Measurements from ENCODE around the gene HBS1L.
A peak's percentile ranks its signal among the peaks of the same experiment; 100 is the strongest.

The HBS1L gene

DNA sequence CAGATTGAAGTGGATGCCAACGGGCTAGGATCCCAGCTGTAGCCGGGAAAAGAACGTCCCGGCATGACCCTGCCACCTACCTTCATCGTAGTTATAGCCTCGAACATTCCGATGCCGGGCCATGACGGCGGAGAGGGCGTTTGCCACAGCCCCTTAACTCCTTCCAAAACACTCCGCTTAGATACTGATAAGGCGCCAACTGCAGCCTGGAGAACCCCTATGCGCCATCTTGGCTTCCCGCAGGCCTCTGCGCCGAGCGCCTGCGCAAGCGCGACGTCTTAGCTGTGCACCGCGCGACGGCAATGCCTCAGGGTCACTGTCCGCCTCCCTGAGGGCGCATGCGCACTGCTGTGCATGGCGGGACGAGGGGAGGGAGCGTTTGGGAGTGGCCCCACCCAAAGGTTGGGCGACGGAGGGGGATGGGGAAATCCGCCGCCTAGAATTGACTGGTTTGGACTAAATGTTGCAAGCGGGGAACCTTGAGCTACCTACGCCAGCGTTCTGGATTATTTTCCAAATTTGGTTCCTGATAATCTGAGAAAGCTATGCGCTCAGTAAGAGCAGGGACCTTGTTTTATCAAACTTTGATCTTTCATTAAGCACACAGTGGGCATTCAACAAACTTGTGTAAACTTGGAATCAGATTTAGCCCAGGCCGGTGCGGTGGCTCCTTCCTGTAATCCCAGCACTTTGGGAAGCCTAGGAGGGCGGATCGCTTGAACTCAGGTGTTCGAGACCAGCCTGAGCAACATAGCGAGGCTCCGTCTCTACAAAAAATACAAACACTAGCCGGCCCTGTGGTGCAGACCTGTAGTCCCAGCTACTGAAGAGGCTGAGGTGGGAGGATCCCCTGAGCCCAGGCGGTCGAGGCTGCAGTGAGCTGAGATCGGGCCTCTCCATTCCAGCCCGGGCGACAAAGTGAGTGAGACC is at the start of gene HBS1L:
Gene HBS1L, minus strand, starts transcription at position 254 of the 930 bp plus-strand sequence. Its CDS starts 131 bp downstream, at position 123.
- peak; percentile 86 for DNase-seq

DNA sequence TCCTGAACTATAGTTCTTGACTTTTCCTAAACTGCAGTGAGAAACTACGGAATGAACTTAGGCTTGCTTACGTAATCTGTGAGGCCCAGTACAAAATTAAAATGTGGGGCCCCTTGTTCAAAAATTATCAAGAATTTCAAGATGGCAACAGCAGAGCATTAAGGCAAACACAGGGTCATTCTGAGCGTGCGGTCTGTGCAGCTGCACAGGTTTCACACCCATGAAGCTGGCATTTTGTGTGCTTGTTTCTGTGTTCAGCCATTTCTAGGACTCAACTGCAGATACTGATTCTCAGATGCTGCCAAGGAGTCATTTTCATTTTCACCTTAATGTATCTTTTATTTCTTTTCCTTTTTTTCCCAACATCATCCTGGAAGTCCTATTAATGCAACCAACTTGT is 49.6 kb upstream of the HBS1L start:
- no peak for DNase-seq

DNA sequence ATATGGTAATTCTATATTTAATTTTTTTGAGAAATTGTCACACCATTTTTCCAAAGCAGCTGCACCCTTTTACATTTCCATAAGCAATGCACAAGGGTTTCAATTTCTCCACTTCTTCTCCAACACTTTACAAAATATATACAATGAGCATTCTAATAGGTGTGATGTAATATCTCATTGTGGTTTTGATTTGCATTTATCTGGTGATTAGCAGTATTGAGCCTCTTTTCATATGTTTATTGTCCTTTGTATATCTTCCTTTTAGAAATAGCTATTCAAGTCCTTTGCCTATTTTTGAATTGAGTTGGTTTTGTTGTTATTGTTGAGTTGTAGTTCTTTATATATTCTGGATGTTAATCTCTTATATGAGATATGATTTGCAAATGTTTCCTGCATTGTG is 47.6 kb upstream of the HBS1L start:
- no peak for DNase-seq

- no peak for DNase-seq
Observed at GRCh38 chr6:135097172-135097571, 42.5 kb upstream of the HBS1L start.

DNA sequence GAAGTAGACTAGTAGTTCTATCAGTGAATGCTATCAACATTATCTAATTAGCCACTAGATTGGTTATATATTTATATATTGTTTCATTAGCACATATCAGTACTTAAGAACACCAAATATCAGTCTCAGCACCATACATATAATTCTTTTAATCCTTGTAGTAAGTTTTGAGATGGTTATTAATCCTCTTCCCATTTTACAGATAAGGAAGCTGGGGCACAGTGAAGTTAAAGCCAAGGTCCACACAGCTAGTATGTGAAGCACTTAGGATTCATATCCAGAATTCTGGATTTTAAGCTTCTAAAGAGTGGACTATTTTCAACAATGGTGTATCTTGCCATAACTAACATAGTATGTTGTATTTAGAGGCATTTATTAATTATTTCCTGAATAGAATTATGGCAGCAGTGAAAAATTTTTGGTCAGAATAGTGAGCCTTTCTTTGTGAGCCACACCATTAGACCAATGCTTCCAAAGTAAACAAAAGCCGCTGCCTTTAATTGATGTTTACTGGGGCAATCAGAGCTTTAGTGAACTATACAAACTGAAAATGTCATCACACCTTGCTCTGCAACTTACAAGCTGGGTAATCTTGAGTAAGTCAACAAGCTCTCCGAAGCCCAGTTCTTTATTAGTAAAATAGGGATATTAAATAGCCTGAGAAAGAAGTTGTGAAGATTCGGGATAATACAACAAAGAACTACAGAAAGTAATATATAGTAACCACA is 41.9 kb upstream of the HBS1L start:
- no peak for DNase-seq

DNA sequence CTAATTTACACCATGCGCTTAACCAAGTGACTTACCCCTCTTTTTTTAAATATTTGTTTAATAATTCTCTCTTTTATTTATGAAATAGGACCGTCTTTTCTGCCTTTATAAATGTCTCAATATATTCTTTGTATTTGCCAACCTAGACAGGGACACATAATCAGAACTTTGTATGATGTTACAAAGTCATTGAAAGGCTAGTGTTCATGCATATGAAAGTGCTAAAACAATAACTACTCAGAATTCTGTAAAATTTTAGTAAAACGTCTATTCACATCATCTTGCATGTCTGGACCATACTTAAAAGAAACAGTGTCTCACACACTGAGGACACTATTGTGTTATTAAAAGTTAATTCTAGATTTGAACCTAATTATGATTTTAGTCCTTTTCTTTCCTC is 41.1 kb upstream of the HBS1L start:
- no peak for DNase-seq

DNA sequence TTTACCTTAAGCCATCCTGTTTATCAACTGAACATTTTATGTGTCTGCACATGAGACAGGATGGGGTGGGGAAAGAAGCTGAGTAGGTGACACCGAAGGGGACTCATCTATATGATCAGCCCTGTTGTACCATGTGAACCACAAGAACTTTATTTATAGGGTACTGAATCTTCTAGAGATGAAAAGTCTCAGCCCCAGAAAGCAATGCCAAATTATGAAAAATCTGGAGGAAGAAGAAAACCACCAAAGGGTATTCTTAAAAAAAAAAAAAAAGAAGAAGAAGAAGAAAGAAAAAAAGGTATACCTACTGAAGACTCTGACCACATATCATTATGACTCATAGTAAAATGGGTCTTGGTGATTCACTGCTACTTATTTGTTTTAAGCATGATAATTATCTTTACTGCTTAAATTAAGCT is 39.8 kb upstream of the HBS1L start:
- no peak for DNase-seq

DNA sequence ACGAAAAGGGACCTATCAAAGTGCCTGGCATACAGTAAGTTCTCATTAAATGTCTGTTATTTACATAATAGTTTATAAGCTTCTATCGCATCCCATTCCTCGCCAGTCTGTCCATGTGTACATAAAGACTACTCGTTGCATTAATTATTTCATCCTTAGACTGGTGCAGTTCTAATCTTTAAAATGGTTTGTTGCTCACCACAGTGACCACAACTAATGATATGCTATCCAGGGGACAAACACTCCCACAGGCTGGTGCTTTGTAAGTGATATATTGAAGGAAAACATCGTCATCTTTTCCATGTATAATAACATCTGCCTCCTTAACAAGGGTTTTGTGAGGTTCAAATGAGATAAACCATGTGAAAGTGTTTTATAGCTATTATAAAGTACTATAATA is 39.0 kb upstream of the HBS1L start:
- no peak for DNase-seq

GRCh38 chr6:135092724-135093123 is 38.1 kb upstream of the HBS1L start:
- DNase-seq, result no peak

- DNase-seq, result no peak
Observed at GRCh38 chr6:135090819-135091218, 36.2 kb upstream of the HBS1L start.

DNA sequence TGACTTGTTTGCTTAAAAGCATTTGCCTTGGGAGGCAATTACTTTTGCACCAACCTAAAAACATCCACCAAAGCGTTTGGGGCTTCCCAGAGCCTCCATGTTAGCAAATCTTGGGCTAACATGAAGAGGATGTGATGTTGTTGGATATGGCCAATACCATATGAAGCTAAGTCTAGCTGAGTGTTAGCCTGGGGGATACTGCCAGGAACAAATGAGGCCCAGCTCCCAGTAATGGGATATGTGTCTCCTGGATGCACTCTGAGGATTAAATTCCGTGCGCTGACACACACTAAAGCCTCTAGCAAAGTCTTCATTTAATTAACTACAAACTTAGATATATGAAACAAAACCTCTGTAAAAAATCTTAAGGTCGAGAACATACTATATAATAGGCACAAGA is 35.3 kb upstream of the HBS1L start:
- no peak for DNase-seq

DNA sequence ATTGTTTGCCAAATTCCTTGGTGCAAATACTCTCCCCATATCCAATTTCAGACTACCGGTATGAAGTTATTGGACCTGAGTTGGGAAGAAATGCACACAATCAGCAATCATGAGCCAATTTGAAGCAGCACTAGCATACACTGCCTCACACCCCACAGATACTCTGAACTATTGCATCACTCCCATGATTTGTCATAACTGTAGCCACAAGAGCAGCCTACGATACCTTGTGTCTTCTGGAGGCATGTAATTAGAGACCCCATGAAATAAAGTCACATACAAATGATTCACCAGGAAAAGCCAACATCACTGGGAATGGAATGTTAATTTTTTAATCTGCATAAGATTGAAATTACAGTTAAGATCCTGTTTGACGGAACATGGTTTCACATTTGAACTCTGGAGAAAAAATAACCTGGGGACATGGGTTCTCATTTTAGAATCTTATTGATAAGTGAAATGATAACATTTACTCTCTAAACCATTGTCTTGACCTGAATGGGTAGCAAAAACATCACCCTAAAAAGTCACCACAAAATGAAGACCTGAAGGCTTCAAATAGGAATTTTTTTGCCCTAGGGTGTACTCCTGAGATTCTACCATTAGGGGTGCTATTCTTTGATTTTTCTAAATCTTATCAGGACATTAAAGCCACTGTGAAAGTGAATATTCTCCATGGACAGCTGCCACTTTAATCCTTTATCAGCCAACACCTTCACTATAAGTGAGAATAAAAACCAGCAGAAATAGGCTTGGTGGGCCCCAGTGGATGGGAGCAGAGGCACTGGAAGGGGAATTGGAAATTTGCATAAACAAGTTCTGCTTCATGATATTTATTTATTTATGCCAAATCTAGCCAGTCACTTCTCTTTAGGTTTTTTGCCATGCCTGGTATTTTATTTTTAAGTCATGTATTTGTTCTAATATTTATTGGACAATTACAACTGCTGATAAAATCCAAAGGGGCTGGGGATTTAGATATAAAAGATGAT is 34.5 kb upstream of the HBS1L start:
- no peak for DNase-seq

DNA sequence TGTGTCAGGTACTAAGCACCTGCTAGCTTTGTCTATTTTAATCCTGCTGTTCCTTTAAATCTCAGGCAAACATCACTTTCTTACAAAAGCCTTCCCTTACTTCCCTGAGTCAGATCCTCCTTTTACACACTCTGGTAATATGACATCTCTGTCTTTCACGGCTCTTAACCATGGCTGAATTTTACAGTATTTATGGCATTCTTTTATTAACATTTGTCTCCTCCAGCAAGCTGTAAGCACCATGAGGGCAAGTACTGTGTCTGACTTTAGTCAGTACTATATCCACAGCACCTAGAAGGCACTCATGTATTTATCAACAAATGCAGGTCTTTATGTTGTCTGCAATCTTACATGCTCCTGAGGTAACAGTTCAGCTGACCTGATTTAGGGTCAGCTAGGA is 33.7 kb upstream of the HBS1L start:
- DNase-seq, result no peak

- DNase-seq, result no peak
Observed at GRCh38 chr6:135087803-135088202, 33.2 kb upstream of the HBS1L start.

GRCh38 chr6:135087403-135087802 is 32.8 kb upstream of the HBS1L start:
- DNase-seq, result no peak

DNA sequence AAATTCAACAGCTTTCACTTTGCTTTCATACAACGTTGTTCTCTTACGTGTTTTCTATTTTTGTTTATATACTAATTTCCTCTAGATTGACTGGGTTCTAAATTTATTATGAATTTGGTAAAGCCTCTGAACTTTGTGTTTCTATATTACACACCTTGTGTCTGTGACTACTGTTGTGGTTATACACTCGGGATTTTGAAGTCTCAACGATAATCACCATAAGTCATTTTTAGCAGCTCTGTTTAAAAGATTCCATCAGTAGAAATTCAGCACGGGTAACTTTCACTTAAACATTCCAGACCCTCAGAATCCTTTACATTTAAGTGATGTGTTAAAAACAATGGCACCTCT is 31.8 kb upstream of the HBS1L start:
- DNase-seq, result no peak

DNA sequence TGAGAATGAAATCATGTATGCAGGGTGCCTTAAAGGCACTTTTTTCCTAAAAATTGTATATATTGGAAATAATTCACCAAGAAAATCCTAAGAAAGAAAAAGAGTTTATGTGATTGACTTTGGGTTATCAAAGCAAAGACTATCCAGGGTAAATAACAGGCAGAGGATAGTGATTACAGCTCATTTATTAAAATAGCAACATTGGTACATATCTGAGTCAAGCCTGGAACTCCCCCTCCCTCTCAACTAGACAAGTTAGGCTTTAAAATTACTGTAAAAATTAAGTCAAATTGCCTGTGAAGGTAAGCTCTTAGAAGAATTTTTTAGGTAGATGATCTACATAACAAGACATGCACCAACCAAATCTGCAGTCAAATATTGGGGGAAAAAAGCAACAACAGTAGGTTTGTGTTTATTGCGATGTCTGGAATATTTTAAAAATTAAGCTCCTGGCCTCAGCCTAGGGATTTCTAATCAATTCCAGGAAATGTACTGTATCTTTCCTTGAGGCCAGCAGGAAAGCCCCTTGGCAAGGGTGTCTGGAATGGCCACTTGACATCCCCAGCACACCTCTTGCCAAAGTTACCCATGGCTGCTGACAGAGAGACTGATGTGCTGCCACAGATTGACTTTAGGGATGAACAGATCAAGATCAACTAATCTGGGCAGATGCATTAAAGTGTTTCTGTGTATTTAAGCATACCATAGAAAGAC is 31.2 kb upstream of the HBS1L start:
- DNase-seq, result no peak

GRCh38 chr6:135084916-135085269 is 30.3 kb upstream of the HBS1L start:
- no peak for DNase-seq

- no peak for DNase-seq
Observed at GRCh38 chr6:135084001-135084915, 29.6 kb upstream of the HBS1L start.

GRCh38 chr6:135081966-135082365 is 27.3 kb upstream of the HBS1L start:
- no peak for DNase-seq

- DNase-seq, result no peak
Observed at GRCh38 chr6:135075018-135075417, 20.4 kb upstream of the HBS1L start.
